NCI-H82 (cell line): Measurements from ENCODE around the gene KIAA0232.
A peak's percentile ranks its signal among the peaks of the same experiment; 100 is the strongest.
"Not testable (repeated sequence)": the region's sequence is repeated elsewhere in the genome, so short reads cannot be mapped to it uniquely, and the experiment has no call there.

Experiments used
- DNase-seq: peaks from one replicate; lab custom pipeline; 2025; lab: John Stamatoyannopoulos, UW

KIAA0232 gene

DNA sequence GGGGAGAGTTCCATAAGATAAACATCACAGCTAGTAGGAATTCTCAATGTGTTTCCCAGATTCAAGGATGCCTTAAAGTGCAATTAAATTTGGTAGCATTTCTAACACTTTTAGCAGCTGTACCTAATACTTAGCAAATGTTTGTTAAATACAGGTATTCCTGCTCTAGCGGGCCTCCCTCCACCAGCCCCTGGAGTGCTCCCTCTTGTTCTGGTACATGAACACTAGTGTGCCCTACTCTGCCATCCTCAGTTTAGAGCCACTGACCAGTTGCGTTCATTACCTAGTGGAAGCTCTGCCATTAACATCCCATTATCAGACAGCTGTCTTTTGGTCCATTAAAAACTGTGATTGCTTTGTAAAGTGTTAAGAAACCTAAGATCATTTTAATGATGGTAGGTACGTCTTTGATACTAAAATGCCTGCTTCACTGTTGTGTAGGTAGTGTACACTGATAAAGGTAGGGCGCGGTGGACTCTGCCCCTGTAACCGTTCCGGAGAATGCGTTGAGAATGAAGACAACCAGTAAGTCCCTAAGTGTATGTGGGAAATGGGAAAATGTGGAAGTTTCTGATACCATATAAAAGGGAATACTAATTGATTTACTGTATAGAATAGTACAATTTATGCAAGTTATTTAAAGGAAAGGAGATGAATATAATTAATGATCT lies 21.7 kb downstream of the KIAA0232 start:
- no peak for DNase-seq

DNA sequence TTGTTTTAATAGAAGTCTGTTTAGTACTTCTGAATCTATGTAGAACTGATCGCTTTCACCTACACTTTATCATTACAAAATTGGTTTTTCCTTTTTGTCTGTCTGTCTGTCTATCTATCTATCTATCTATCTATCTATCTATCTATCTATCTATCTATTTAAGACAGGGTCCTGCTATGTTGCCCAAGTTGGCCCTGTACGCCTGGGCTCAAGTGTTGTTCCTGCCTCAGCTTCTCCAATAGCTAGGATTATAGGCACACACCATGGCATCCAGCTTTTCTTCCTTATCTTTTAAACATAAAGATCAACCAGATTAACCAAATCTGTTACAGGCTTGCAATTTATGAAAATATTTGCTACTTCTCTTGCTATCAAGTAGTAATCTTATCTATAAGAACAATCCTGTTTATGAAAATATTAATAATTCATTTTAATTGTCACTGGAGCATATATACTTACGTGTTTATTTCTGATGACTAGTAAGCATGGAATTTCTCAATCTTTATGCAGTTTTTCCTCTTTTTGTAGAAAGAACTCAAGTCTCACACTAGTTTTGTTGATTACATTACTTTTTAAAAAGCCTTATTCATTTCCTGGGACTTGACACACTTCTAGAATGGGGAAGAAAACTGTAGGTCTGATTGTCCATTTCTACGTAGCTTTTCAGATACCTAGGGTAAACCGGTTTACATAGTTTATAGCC lies 24.5 kb downstream of the KIAA0232 start:
- no peak for DNase-seq

DNA sequence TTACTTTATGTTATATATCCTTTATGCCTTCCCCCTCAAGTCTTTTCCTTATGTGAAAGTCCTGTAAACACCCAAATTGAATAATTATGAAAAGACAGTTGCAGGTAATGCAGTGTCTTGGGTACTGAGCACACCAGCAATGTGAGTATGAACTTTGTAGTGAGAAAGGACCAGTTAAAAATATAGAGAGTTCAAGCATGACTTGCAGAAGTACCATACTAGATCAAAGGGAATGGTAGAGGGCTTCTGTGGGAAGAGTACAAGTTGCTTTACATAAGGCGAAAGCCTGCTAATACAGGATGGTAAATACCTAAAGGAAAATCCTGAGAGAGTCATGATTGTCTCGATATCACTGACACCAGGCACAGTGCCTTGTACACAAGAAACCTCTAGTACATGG lies 25.7 kb downstream of the KIAA0232 start:
- DNase-seq, result no peak

DNA sequence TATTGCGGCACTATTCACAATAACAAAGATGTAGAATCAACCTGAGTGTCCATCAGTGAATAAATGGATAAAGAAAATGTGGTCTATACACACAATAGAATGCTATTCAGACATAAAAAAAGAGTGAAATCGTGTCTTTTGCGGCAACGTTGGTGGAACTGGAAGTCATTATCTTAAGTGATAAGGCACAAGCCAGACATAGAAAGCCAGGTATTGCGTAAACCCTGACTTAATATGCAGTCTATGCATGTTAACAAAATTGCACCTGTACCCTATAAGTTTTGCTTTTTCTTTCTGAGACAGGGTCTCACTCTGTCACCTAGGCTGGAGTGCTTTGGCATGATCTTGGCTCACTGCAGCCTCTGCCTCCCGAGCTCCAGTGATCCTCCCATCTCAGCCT lies 28.6 kb downstream of the KIAA0232 start:
- DNase-seq, result no peak

DNA sequence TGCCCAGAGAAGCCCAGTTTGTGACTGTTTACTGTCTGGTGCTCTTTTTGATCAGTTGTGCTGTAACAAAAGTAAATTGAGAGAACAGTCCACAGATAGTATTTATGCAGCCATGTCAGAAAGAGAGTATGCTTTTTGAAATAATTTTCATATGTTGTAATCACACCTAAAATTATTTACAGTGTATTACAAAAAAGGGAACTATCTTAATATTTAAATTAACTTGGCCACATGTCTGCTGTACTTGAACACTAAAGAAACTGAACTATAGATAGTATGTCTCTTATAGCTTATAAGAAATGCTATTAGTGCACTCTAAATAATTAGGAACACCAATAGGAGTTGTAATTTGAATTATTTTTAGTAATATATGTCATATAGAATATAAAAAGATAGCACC lies 30.2 kb downstream of the KIAA0232 start:
- DNase-seq, result no peak

DNA sequence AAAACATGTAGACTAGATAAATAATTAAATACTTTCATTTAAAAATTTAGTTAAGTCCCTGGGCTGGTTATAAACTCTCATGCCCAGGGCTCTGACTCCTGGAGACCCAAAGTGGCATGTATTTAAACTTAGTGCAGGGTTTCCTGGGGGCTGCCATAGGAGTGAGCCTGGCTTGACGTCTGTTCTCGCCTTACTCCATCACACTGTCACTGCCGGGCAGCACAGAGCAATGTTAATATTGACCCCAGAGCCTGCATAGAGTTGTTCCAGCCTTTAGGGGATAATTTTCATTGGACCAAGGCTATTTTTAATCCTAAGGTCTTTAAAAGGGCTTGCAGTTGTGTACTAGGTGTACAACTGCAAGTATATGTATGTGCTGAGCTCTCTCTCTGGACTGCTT lies 31.2 kb downstream of the KIAA0232 start:
- DNase-seq, result no peak

DNA sequence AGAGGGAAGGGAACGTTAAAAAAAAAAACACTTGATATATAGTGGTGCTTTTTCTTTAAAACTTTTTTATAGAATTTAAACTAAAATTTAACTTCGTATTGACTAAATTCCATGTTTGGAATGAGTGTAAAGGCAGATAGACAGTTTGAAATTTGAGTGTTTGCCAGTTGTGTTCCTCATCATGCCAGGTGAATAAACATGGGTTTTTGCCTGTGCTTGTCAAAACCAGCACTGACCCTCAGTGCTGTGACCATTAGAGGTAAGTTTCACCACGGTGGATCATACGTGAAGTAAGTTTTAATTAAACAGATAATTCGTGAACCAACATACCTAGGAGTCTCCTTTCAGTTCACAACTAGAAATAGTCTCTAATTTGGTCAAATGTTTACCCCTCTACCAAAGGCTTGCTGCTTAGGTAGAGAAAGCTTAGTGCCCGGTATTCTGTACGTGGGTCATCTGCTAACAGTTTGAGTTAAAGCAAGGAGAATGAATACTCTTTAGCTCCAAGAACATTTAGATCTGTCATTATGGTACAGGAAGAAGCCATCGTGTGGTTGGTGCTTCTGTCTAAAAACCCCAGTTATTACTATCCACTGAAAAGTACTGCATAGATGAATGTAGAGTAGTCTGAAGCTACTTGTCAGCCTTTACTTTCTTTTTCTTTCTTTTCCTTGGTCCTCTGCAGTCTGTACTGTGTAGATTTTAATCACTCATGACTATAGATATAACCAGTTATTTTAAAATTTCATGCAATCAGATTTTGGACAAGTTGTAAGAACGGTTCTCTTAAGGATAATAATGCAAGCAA lies 32.7 kb downstream of the KIAA0232 start:
- no peak for DNase-seq

DNA sequence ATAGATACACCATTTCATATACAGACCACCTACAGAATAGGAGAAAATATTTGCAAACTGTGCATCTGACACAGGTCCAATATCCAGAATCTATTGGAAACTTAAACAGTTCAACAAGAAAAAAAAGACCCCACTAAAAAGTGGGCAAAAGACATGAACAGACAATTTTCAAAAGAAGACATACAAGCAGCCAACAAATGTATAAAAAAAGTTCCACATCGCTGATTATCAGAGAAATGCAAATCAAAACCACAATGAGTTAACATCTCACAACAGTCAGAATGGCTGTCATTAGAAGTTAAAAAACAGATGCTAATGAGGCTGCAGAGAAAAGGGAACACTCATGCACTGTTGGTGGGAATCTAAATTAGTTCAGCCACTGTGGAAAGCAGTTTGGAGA lies 36.8 kb downstream of the KIAA0232 start:
- no peak for DNase-seq

DNA sequence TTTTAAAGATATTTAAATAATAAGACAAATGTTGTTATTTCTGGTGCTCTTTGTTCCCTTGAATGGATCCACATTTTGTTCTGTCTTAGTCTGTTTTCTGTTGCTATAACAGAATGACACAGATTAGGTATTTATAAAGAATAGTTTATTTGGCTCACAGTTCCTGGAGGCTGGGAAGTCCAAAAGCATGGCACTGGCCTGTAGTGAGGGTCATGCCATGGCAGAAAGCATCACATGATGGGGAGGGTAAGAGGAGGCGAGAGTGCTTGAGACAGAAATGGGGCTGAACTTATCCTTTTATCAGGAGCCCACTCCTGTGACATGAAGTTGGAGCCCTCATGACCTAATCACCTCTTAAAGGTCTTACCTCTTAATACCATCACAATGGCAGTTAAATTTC lies 38.2 kb downstream of the KIAA0232 start:
- no peak for DNase-seq

DNA sequence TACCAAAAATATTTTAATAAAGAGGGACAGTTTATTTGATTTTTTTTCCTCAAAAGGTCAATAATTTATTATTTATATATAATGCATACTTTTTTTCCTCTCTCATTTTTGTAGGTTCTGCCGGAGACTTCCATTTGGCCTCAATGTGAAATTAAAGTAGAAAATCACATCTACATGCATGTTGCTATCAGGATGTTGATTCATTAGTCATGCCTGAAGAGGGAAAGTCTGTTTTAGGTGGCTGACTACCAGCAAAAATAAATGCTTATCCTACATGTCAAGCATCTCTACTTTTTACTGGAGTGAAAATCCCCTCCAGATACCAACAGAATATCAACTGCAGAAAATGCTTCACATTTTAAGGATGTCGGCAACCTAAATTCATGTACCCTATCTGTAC lies 41.5 kb downstream of the KIAA0232 start:
- DNase-seq, result no peak

DNA sequence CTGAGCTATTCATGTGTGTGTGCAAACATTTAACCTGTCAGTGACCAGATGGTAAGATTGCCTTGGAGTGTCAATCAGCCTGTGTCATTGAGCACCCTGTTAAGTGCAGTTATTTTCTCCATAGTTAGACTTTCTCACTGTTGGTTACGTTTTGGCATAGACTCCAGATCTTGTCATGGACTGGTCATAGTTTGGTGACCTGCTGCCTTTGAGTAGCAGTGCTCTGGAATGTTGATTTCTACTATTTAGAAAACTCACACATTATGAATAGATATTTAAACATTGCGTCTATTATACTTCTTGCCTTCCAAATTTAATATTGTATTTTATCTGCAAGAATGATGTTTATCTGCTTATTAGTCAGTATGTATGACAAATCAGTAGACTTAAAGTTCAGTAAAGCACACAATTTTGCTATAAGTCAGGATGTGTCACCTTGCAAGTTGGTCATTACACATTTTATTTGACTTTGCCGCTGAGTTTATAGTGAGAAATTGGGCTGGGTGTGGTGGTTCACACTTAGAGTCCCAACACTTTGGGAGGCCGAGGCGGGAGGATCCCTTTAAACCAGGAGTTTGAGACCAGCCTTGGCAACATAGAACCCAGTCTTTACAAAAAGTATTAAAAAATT lies 42.4 kb downstream of the KIAA0232 start:
- no peak for DNase-seq

DNA sequence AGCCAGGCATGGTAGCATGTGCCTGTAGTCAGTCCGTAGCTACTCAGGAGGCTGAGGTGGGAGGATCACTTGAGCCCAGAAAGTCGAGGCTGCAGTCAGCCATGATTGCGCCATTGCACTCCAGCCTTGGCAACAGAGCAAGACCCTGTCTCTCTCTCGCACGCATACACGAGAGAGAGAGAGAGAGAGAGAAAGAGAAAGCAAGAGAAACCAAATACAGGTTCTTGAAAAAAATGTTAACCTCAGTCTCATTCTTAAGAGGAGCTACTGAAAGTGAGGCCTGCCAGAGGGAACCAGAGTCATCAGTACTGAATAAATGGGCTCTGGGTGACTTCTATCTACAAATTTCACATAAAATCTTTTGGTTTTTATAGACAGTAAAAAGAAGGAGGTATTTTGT lies 42.9 kb downstream of the KIAA0232 start:
- no peak for DNase-seq

DNA sequence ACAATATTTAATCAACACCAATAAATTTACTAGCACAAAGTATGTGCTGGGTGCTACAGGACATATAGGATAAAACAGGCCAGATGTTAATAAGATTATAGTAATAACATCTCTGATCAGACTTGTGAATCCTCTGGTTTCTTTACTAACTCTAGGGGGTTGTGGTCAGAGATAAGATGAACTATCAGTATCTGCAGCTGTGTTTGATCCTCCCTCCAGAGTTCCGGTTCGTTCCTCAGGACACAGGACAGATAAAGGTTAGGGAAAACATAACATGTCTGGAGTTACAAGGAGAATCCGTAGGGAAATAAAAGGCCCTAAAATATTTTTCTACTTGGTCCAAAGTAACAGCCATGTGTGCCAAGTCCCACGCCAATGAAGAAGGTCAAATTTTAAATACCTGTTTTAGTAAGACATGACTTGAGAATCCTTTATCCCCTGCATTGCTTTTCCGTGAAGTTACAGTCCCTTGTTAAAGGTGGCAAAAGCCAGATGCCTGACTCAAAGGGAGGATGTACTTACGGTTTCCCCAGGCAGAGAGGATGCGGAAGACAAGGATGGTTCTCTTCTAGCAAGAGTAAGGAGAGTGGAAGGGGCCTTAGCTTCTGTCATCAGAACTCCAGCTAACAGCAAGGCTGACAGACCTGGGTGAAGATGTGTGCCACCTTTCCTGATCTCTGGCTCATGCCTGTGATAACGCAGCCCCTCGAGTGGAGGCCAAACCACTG lies 44.4 kb downstream of the KIAA0232 start:
- no peak for DNase-seq

DNA sequence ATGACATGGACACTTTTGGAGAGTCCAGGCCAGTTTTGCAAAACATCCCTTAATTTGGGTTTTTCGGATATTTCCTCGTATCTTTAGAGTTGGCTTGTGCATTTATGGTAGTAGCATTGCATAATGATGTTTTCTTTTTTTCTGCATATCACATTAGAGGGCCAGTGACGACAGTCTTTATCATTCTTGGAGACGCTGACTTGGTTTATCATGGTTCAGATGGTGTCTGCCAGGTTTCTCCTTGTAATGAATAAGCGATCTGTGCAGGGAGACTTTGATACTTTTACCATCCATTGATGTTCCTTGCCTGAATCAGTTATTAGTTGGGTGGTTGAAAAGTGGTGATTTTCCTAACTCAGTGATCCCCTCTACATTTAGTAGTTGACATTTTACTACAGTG lies 46.6 kb downstream of the KIAA0232 start:
- no peak for DNase-seq

DNA sequence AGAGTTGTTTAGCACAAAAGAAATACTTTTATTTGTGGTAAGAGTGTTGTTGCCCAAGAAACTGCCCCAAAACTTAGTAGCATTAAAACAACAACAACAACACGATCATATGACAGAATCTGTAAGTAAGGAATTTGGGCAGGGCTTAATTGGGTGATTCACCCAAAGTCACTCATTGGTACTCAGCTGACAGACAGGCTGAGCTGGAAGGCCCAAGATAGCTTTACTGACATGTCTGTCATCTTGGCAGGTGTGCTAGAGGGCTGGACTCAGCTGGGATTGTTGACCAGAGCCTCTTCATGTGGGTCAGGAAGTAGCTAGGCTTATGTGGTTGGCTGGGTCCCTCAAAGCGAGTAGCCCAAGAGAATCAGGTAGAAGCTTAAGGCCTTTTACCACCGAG lies 52.3 kb downstream of the KIAA0232 start:
- DNase-seq, result no peak

DNA sequence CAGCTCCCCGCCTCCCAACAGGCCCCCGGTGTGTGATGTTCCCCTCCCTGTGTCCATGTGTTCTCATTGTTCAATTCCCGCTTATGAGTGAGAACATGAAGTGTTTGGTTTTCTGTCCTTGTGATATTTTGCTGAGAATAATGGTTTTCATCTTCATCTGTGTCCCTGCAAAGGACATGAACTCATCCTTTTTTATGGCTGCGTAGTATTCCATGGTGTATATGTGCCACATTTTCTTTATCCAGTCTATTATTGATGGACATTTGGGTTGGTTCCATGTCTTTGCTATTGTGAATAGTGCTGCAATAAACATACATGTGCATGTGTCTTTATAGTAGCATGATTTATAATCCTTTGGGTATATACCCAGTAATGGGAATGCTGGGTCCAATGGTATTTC lies 53.1 kb downstream of the KIAA0232 start:
- not testable (repeated sequence) for DNase-seq

DNA sequence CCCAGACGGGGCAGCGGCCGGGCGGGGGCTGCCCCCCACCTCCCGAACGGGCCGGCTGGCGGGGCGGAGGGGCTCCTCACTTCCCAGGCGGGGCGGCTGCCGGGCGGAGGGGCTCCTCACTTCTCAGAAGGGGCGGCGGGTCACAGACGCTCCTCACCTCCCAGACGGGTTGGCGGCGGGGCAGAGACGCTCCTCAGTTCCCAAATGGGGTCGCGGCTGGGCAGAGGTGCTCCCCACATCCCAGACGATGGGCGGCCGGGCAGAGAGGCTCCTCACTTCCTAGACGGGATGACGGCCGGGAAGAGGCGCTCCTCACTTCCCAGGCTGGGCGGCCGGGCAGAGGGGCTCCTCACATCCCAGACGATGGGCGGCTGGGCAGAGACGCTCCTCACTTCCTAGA lies 54.6 kb downstream of the KIAA0232 start:
- DNase-seq, result not testable (repeated sequence)

DNA sequence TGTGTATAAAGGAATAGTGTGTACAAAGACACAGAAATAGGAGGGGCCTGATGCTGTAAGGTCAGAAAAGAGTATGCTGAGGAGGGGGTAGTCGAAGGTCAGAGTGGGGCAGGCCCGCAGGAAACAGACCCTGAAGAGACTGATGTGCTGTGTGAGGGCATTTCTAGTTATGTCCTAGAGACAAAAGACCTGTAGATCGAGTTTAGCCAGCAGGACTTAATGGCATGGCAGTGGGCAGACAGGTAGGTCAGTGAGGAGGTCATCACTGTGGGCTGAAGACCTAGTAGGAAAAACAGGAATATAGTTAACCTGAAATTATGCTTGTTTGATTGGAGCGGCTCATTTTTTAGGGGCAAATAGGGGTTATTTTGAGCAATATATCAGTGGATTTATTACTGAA lies 57.1 kb downstream of the KIAA0232 start:
- no peak for DNase-seq

DNA sequence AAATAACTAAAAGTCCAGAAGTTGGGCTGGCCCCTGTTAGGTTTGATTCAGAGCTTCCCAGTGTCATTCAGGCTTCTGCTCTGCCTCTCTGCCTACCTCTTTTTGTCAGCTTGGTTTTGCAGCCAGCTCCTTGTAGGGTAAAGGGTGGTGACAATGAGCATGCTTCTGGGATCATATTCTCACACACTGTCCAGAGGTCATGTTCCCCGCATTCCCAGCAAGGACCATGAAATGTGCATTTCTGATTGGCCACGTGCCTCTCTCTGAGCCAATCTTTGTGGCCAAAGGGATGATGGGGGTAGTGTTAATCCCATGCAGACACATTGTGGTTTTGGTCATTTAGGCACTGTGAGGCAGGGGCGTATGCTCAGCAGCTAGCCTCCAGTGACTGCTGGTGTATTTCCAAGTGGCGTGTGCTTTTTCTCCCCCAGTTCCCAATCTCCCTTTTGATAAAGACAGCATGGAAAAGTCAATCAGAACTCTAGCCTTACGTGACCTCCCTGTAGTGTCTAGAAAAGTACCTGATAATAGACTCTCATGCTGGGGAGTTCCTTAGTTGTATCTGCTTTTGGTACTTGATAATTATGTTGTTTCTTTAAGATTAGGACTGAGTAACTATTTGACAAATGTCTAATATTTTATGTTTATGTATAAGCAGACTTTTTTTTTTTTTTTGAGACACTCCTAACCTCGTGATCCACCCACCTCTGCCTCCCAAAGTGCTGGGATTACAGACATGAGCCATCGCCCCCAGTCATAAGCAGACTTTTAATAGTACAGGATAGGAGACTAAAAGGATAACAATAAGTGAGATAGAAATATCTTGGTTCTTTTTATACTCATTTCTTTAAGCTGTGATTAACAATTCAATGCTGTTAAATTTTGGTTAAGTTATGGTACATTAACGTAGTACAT lies 57.8 kb downstream of the KIAA0232 start:
- peak; percentile 20 for DNase-seq

DNA sequence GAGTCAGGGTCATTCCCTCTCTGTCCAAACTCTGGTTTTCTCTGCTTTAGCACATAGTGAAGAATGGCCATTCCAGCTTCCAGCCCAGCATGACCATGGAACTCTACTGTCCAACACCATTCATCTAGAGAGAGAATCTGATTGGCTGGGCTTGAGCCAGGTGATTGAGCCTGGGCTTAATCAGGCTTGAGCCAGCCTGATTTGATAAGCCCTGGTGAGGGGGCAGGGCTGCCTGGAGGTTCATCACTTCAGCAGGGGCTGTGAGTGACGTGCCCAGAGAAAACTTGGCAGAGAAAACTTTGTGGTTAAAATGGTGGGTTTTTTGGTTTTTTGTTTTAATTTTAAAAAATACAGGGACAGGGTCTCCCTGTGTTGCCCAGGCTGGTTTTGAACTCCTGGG lies 62.5 kb downstream of the KIAA0232 start:
- peak; percentile 60 for DNase-seq

DNA sequence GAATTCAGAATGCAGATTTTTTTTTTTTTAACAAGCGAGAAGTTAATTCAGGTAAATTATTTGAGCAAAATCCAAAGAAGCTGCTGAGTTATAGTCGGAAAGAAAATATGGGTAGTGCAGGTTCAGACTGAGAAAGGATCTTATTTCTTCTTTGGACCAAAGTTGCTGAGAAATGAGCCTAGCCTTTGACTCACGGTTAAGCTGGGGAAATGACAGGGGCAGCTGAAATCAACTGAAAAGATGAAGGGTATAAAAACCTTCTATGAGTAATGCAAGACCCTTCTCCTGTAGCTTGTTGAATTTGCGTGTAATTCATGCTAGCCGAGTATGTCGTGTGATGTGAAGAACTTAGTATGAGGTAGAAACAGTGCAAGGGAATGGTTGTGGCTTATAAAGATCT lies 63.0 kb downstream of the KIAA0232 start:
- DNase-seq, result no peak
